Bronchial epithelial cell (primary cell): ENCODE measurements around the gene CFTR. TPM values are rescaled to one million over a fixed set of nuclear protein-coding genes. Genes with fewer than 3 reads are reported as not detected.

Source experiments
- DNase-seq: peaks from one replicate; pipeline ENCODE4 v3.0.0-alpha.2; 2010; ENCODE audit warnings: low read depth
- FAIRE-seq: peaks from 2 replicates; lab custom pipeline; 2011; peaks lifted over from hg19 to GRCh38; lab: Jason Lieb, UNC
- H3K27me3 ChIP-seq: 2 replicates; pipeline ENCODE4 v1.5.1; 2011; ENCODE audit warnings: low read length; ENCODE audit not compliant: control insufficient read depth, insufficient read depth
- H3K36me3 ChIP-seq: 2 replicates; pipeline ENCODE4 v1.5.1; 2011; ENCODE audit warnings: low read length; ENCODE audit not compliant: control insufficient read depth, insufficient read depth
- H3K4me3 ChIP-seq: 2 replicates; pipeline ENCODE4 v1.5.1; 2011; ENCODE audit warnings: mild to moderate bottlenecking, low read depth, low read length, control low read depth
- CTCF ChIP-seq: IDR thresholded peaks from 2 replicates; pipeline ENCODE4 v1.5.1; 2011; ENCODE audit warnings: mild to moderate bottlenecking, moderate library complexity, low read length, control low read depth, inconsistent platforms; ENCODE audit not compliant: insufficient read depth, severe bottlenecking
- total RNA-seq: library from RNA; depleted of rRNA; stranded (reverse); fragments of >200 nt; gene quantifications from 2 replicates; pipeline ENCODE4 v1.2.1, GENCODE V29; 2014

CFTR gene
- total RNA-seq, 1 donor from 2014 or later, result under 0.01 TPM

GRCh38 chr7:117538053-117538452, 58.2 kb downstream of the CFTR start:
- no peak for FAIRE-seq
- no peaks in the 10 kb centered on the region for H3K27me3 ChIP-seq
- H3K36me3 ChIP-seq, result no peaks in the 10 kb centered on the region
- TF ChIP-seq CTCF, result no peak
- H3K4me3 ChIP-seq, result no peak overlapping the region
- no peak for DNase-seq

GRCh38 chr7:117544061-117544460, 64.2 kb downstream of the CFTR start:
- no peak overlapping the region for H3K4me3 ChIP-seq
- FAIRE-seq (no peak), DNase-seq (no peak)
- no peaks in the 10 kb centered on the region for H3K36me3 ChIP-seq
- TF ChIP-seq CTCF, result no peak
- no peaks in the 10 kb centered on the region for H3K27me3 ChIP-seq

- no peaks in the 10 kb centered on the region for H3K27me3 ChIP-seq
Measured at GRCh38 chr7:117548035-117548434, 68.2 kb downstream of the CFTR start.

GRCh38 chr7:117550625-117551024, 70.8 kb downstream of the CFTR start:
- no peak for FAIRE-seq

More at GRCh38 chr7:117548035-117548434, 68.2 kb downstream of the CFTR start:
- Histone ChIP-seq H3K36me3 (no peaks in the 10 kb centered on the region), H3K4me3 (no peak overlapping the region)
- no peak for FAIRE-seq
- TF ChIP-seq CTCF, result no peak
- no peak for DNase-seq

GRCh38 chr7:117552660-117553059, 72.8 kb downstream of the CFTR start:
- Histone ChIP-seq H3K4me3 (no peak overlapping the region), H3K36me3 (no peaks in the 10 kb centered on the region), H3K27me3 (no peaks in the 10 kb centered on the region)
- TF ChIP-seq CTCF, result no peak
- DNase-seq (no peak), FAIRE-seq (no peak)

More at GRCh38 chr7:117550625-117551024, 70.8 kb downstream of the CFTR start:
- no peak for DNase-seq
- no peaks in the 10 kb centered on the region for H3K27me3 ChIP-seq
- no peaks in the 10 kb centered on the region for H3K36me3 ChIP-seq
- no peak for TF ChIP-seq CTCF
- no peak overlapping the region for H3K4me3 ChIP-seq

- DNase-seq (no peak), FAIRE-seq (no peak)
- H3K27me3 ChIP-seq, result no peaks in the 10 kb centered on the region
- no peak for TF ChIP-seq CTCF
- H3K36me3 ChIP-seq, result no peaks in the 10 kb centered on the region
- H3K4me3 ChIP-seq, result no peak overlapping the region
Measured at GRCh38 chr7:117555260-117555659, 75.4 kb downstream of the CFTR start.
